ENCODE results near the gene KLHL26.

DNA sequence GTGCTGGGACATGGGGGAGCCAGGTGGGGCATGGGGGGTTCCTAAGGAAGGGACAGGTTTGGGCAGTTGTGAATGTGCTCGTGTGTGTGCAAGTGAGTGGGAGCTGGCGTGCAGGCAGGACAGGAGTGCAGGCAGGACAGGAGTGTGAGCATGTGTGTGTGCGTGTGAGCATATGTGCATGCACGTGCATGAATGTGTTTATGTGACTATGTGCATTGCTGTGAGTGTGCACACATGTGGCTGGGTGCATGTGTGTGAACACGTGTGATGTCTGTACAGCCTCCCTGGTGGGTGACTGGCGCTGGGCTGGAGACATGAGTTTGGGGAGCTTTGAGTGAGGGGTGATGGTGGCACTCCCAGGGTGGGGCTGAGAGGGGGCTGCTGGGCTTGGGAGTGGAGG is 80.0 kb downstream of the KLHL26 start:
- TF ChIP-seq, protein P1, sequence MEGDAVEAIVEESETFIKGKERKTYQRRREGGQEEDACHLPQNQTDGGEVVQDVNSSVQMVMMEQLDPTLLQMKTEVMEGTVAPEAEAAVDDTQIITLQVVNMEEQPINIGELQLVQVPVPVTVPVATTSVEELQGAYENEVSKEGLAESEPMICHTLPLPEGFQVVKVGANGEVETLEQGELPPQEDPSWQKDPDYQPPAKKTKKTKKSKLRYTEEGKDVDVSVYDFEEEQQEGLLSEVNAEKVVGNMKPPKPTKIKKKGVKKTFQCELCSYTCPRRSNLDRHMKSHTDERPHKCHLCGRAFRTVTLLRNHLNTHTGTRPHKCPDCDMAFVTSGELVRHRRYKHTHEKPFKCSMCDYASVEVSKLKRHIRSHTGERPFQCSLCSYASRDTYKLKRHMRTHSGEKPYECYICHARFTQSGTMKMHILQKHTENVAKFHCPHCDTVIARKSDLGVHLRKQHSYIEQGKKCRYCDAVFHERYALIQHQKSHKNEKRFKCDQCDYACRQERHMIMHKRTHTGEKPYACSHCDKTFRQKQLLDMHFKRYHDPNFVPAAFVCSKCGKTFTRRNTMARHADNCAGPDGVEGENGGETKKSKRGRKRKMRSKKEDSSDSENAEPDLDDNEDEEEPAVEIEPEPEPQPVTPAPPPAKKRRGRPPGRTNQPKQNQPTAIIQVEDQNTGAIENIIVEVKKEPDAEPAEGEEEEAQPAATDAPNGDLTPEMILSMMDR (IDR thresholded peaks at IDR 0.05): no peak
- no peak for TF ChIP-seq POLR2A (IDR thresholded peaks at IDR 0.05)

Measured in uterus (tissue), 2 donors.